K562 (cell line): ENCODE data around the gene ABLIM2. TPM values are rescaled to one million over a fixed set of nuclear protein-coding genes. Genes with fewer than 3 reads are reported as not detected.

Experiments
- ATAC-seq: fragments of 200-7000 bp; cut with Tn5 transposase; 3 replicates; pipeline ENCODE4 v1.9.1; 2020; ENCODE audit warnings: moderate library complexity
- BruUV-seq: library from RNA; stranded (reverse); fragments of 400-500 nt; replicated peaks from 2 replicates; lab custom pipeline; 2021; lab: Mats Ljungman, UMichigan
- CTCF ChIA-PET: fragments of 300-600 bp; formaldehyde crosslinking; extraction: SDS; loops from one replicate; lab custom pipeline; 2021; ENCODE audit warnings: low intra/inter-chr PET ratio; lab: Yijun Ruan, JAX
- POLR2A ChIA-PET: fragments of 300-600, 350-650 bp; sonication (Branson Sonifier 250); formaldehyde crosslinking; extraction: SDS; loops from one replicate; lab custom pipeline; 2021; ENCODE audit warnings: antibody characterized with exemption, inconsistent platforms; lab: Yijun Ruan, JAX
- DNase-seq, 4 experiments: peaks; one replicate each; pipeline versions ENCODE4 v3.0.0 to v3.0.0-alpha.2; 2011 to 2018; ENCODE audit warnings: low spot score in 3 of 4, mixed read lengths in 3 of 4; ENCODE audit errors: extremely low read depth in 1 of 4
- FAIRE-seq: peaks from 2 replicates; lab custom pipeline; 2011; peaks lifted over from hg19 to GRCh38; lab: Jason Lieb, UNC
- H2AFZ ChIP-seq: 2 replicates; pipeline ENCODE4 v1.6.0; 2011; ENCODE audit warnings: low read depth, low read length, control low read depth, inconsistent platforms
- H3K27ac ChIP-seq: fragments of 200-600 bp; 3 replicates; pipeline ENCODE4 v1.8.0; 2011; ENCODE audit warnings: low read depth, mild to moderate bottlenecking, control low read depth, inconsistent platforms, low read length, moderate library complexity, mixed read lengths; ENCODE audit errors: extremely low read depth
- H3K27me3 ChIP-seq, 2 experiments: fragments of 300-600 bp in 1 of 2; 2 replicates in 1 of 2; 3 replicates in 1 of 2; pipeline versions ENCODE4 v1.6.0 to v1.8.0; 2011; ENCODE audit warnings: inconsistent platforms in 2 of 2, low read length in 2 of 2, mild to moderate bottlenecking in 1 of 2, mixed read lengths in 1 of 2, moderate library complexity in 1 of 2; ENCODE audit not compliant: control insufficient read depth in 2 of 2, insufficient read depth in 2 of 2
- H3K36me3 ChIP-seq: fragments of 300-600 bp; 3 replicates; pipeline ENCODE4 v1.8.0; 2011; ENCODE audit warnings: mild to moderate bottlenecking, low read length, inconsistent platforms; ENCODE audit not compliant: control insufficient read depth, insufficient read depth
- H3K4me1 ChIP-seq, 2 experiments: fragments of 200-600 bp in 1 of 2; replicated peaks in 1 of 2; 2 replicates in 1 of 2; 3 replicates in 1 of 2; pipeline versions ENCODE4 v1.5.1 to v1.8.0; 2011; ENCODE audit warnings: inconsistent platforms in 2 of 2, low read length in 2 of 2, mild to moderate bottlenecking in 1 of 2, mixed read lengths in 1 of 2, moderate library complexity in 1 of 2; ENCODE audit not compliant: control insufficient read depth in 2 of 2, insufficient read depth in 2 of 2
- H3K4me2 ChIP-seq: 2 replicates; pipeline ENCODE4 v1.6.1; 2011; ENCODE audit warnings: low read length, control low read depth, inconsistent platforms, mixed read lengths; ENCODE audit not compliant: insufficient read depth
- H3K4me3 ChIP-seq: fragments of 200-600 bp; sonication (generic), shearing (Covaris generic); 2 replicates; pipeline ENCODE4 v1.5.1; 2016; ENCODE audit warnings: control low read depth, inconsistent platforms
- H3K79me2 ChIP-seq: fragments of 200-600 bp; 3 replicates; pipeline ENCODE4 v1.8.0; 2011; ENCODE audit warnings: low read length, inconsistent platforms; ENCODE audit not compliant: control insufficient read depth, insufficient read depth
- H3K9ac ChIP-seq, 2 experiments: 2 replicates each; pipeline versions ENCODE4 v1.6.0 to v1.6.1; 2011; ENCODE audit warnings: low read depth in 2 of 2, low read length in 2 of 2, control low read depth in 1 of 2, inconsistent platforms in 1 of 2, mild to moderate bottlenecking in 1 of 2, mixed read lengths in 1 of 2; ENCODE audit not compliant: insufficient read depth in 1 of 2
- H3K9me1 ChIP-seq: one replicate; pipeline ENCODE4 v1.6.0; 2011; ENCODE audit warnings: inconsistent platforms, mild to moderate bottlenecking, low read length, moderate library complexity; ENCODE audit not compliant: control insufficient read depth, insufficient read depth
- H3K9me3 ChIP-seq: replicated peaks from 2 replicates; pipeline ENCODE4 v1.5.1; 2011; ENCODE audit warnings: low read depth, low read length, inconsistent platforms; ENCODE audit not compliant: control insufficient read depth, insufficient read depth
- H4K20me1 ChIP-seq: replicated peaks from 2 replicates; pipeline ENCODE4 v1.6.1; 2011; ENCODE audit warnings: low read length, inconsistent platforms, mixed read lengths; ENCODE audit not compliant: control insufficient read depth, insufficient read depth
- BRF1 ChIP-seq: IDR thresholded peaks from 3 replicates; pipeline ENCODE4 v1.6.1; 2011; ENCODE audit warnings: borderline replicate concordance, mild to moderate bottlenecking; ENCODE audit not compliant: insufficient read length; ENCODE audit errors: extremely low read depth
- CBX8 ChIP-seq: fragments of 200-600 bp; sonication (generic); IDR thresholded peaks from 2 replicates; pipeline ENCODE4 v1.6.1; 2012; ENCODE audit warnings: borderline replicate concordance, mixed run types, low read depth, mild to moderate bottlenecking, moderate library complexity, mixed read lengths, low read length, control low read depth, inconsistent platforms; ENCODE audit not compliant: poor library complexity, severe bottlenecking; ENCODE audit errors: extremely low read depth
- E2F5 ChIP-seq: sonication (generic); formaldehyde crosslinking; IDR thresholded peaks from 2 replicates; pipeline ENCODE4 v1.8.0; 2022; ENCODE audit warnings: mild to moderate bottlenecking, missing genetic modification reagents
- FOXJ2 ChIP-seq: fragments of 200-800 bp; sonication (Bioruptor generic); IDR thresholded peaks from 2 replicates; pipeline ENCODE4 v1.6.1; 2016; ENCODE audit warnings: missing genetic modification characterization, missing compliant biosample characterization
- HOXB6 ChIP-seq: fragments of 250-450 bp; sonication (Bioruptor Pico); IDR thresholded peaks from 2 replicates; pipeline ENCODE4 v1.5.1; 2022; ENCODE audit warnings: mild to moderate bottlenecking, borderline replicate concordance
- KAT7 ChIP-seq: sonication (generic); formaldehyde crosslinking; IDR thresholded peaks from 2 replicates; pipeline ENCODE4 v1.8.0; 2022; ENCODE audit warnings: missing genetic modification reagents, mild to moderate bottlenecking, borderline replicate concordance
- PRPF4 ChIP-seq: fragments of 200-400 bp; formaldehyde crosslinking; IDR thresholded peaks from one replicate; pipeline ENCODE4 v1.6.1; 2017; ENCODE audit warnings: low read length, low read depth, mild to moderate bottlenecking; ENCODE audit not compliant: insufficient read depth, poor library complexity, severe bottlenecking
- PURB ChIP-seq: sonication (generic); formaldehyde crosslinking; IDR thresholded peaks from 2 replicates; pipeline ENCODE4 v1.9.0; 2021; ENCODE audit warnings: low read depth, mild to moderate bottlenecking, missing genetic modification reagents
- SNAPC5 ChIP-seq: fragments of 250-450 bp; sonication (Bioruptor Pico); IDR thresholded peaks from 2 replicates; pipeline ENCODE4 v1.8.0; 2021; ENCODE audit warnings: moderate library complexity, mild to moderate bottlenecking, inconsistent platforms
- TCF7L2 ChIP-seq: fragments of 150-350 bp; IDR thresholded peaks from 2 replicates; pipeline ENCODE4 v1.6.1; 2016; ENCODE audit warnings: low read depth, mild to moderate bottlenecking, low read length, moderate library complexity
- TEAD1 ChIP-seq, 2 experiments: fragments of 450-650 bp in 1 of 2; sonication (generic) in 1 of 2; formaldehyde crosslinking; IDR thresholded peaks; 2 replicates each; pipeline versions ENCODE4 v1.4.0 to v1.8.0; 2020 to 2022; ENCODE audit warnings: mild to moderate bottlenecking in 2 of 2, missing genetic modification reagents in 1 of 2
- TEAD2 ChIP-seq: fragments of 450-650 bp; IDR thresholded peaks from 2 replicates; pipeline ENCODE4 v1.6.1; 2016; ENCODE audit warnings: missing genetic modification characterization, control low read depth, missing compliant biosample characterization
- ZNF224 ChIP-seq: sonication (generic); formaldehyde crosslinking; IDR thresholded peaks from 2 replicates; pipeline ENCODE4 v1.8.0; 2022; ENCODE audit warnings: mild to moderate bottlenecking, missing genetic modification reagents
- WGBS: fragments of 100-300 bp; shearing (Covaris generic); methylation state at CpG from one replicate; pipeline ENCODE4 v1.1.6; 2016; ENCODE audit warnings: low coverage, mixed read lengths; ENCODE audit not compliant: insufficient coverage; ENCODE audit errors: missing lambda C conversion rate; 5-methylcytosine and 5-hydroxymethylcytosine counted together
- in situ Hi-C: fragments of 300-500 bp; cut with MboI; formaldehyde crosslinking; loops from 4 replicates; pipeline ENCODE4 v1.15.0; 2018; ENCODE audit warnings: inconsistent platforms, mixed read lengths
- intact Hi-C: fragments of 100-400 bp; cut with micrococcal nuclease; formaldehyde crosslinking; loops from 2 replicates; pipeline ENCODE4 v1.14.2; 2022
- polyA plus RNA-seq, 8 experiments: library from polyadenylated mRNA; depleted of rRNA in 4 of 8; stranded (reverse) in 5 of 8; unstranded in 3 of 8; fragments of >200 nt; fragmentation: Nextera tagmentation in 2 of 8; fragmentation: Illumina TruSeq in 1 of 8; extraction: Ambion mirVana in 2 of 8; extraction: Trizol in 1 of 8; gene quantifications; 2 replicates each; pipeline versions ENCODE4 v1.2.1 to v1.2.3, GENCODE V29; 2011 to 2014; ENCODE audit warnings: inconsistent platforms in 1 of 8, missing spikeins in 1 of 8
- total RNA-seq, 7 experiments: library from RNA; depleted of rRNA in 6 of 7; stranded (reverse); fragments of >200 nt in 6 of 7; fragmentation: Illumina TruSeq in 2 of 7; extraction: Trizol in 2 of 7; gene quantifications; 2 replicates each; pipeline versions ENCODE4 v1.2.1 to v1.2.3, GENCODE V29; 2011 to 2021; ENCODE audit warnings: low replicate concordance in 1 of 7
- TF ChIP-seq, protein P1 (sequence below): sonication (generic); formaldehyde crosslinking; IDR thresholded peaks from 2 replicates; pipeline ENCODE4 v1.8.1; 2022; ENCODE audit warnings: missing genetic modification reagents
- TF ChIP-seq, protein P2 (sequence below): fragments of 450-650 bp; IDR thresholded peaks from 2 replicates; pipeline ENCODE4 v1.6.1; 2016; ENCODE audit warnings: missing biosample characterization, missing genetic modification characterization

The ABLIM2 gene
- total and polyA plus RNA-seq, 9 of the 15 experiments (the other 6 are each of a cell fraction or from before 2014, with no cell fraction given): not detected

GRCh38 chr4:8029689-8030088 is 128.9 kb downstream of the ABLIM2 start (continued):
- TF ChIP-seq, protein P1, sequence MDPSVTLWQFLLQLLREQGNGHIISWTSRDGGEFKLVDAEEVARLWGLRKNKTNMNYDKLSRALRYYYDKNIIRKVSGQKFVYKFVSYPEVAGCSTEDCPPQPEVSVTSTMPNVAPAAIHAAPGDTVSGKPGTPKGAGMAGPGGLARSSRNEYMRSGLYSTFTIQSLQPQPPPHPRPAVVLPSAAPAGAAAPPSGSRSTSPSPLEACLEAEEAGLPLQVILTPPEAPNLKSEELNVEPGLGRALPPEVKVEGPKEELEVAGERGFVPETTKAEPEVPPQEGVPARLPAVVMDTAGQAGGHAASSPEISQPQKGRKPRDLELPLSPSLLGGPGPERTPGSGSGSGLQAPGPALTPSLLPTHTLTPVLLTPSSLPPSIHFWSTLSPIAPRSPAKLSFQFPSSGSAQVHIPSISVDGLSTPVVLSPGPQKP (CRISPR knock-in tag): no peak
- TF ChIP-seq TCF7L2: no peak

DNA sequence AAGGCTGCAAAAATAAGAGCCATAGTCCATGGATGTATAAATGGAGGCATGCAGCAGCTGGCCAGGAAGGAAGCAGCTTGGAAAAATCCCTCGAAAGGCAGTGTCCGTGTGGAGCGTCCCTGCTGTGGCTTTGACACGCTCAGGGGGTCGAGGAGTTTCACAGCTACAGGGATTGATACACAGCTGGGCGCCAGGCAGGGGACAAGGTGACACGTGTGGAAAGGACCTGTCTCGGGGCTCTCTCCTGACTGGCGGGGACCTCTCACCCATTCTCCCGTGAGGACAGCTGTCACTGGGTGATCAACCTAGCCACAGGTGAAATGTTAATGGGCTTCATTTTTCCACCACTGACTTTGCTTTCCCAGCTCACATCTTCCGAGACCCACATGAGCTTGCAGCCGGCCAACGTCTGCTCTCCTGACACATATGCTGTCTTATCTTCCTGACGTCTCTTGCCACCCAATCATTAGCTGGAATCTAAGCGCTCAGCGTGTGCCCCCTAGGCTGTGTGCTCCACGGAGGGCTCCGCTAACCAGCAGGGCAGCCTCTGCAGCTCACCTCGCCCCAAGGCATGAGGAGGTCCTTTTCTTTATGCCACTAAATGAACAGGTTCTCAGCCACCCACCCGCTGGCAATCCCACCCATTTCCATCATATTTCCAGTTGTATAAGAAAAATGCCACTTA is 129.6 kb downstream of the ABLIM2 start:
- POLR2A ChIA-PET: interaction anchor here (0.6 kb wide), 1 partner anchor 845 kb away, joined by 4 read pairs; no protein-coding TSS in a partner anchor
- no peak for DNase-seq
- CTCF ChIA-PET: no interaction called here
- TF ChIP-seq PRPF4: no peak
- no peak for TF ChIP-seq E2F5 (CRISPR knock-in tag)
- TF ChIP-seq BRF1: no peak
- TF ChIP-seq ZNF224 (CRISPR knock-in tag): no peak
- TF ChIP-seq HOXB6: no peak
- no peak for TF ChIP-seq TEAD1 (CRISPR knock-in tag; IDR thresholded peaks at IDR 0.05)
- no peak for TF ChIP-seq FOXJ2 (tag)
- TF ChIP-seq, protein P2, sequence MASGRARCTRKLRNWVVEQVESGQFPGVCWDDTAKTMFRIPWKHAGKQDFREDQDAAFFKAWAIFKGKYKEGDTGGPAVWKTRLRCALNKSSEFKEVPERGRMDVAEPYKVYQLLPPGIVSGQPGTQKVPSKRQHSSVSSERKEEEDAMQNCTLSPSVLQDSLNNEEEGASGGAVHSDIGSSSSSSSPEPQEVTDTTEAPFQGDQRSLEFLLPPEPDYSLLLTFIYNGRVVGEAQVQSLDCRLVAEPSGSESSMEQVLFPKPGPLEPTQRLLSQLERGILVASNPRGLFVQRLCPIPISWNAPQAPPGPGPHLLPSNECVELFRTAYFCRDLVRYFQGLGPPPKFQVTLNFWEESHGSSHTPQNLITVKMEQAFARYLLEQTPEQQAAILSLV (tag): no peak
- no peak for TF ChIP-seq CBX8
- no peak for TF ChIP-seq SNAPC5 (CRISPR knock-in tag)
- no peak for TF ChIP-seq KAT7 (CRISPR knock-in tag)
- TF ChIP-seq PURB: no peak
- TF ChIP-seq TEAD2 (tag): no peak

More for the DNA sequence above, 129.6 kb downstream of the ABLIM2 start:
- Histone ChIP-seq H3K79me2 (no peaks in the 10 kb centered on the region), H3K4me3 (no peak overlapping the region), H3K27me3 (peaks cover 2 to 66% of the 10 kb centered on the region in 2 experiments; a peak in 3 of 5 replicates), H4K20me1 (peaks cover 18% of the 10 kb centered on the region), H3K36me3 (no peaks in the 10 kb centered on the region), H2AFZ (no peak overlapping the region), H3K4me2 (no peak overlapping the region), H3K9me1 (no peaks in the 10 kb centered on the region), H3K27ac (no peak overlapping the region), H3K9me3 (no peaks in the 10 kb centered on the region), H3K9ac (no peak overlapping the region), H3K4me1 (no peaks in the 10 kb centered on the region)
- in situ Hi-C loops (no loop called here), intact Hi-C loops (no loop called here)
- 2% methylated on average over 20 of the region's 20 CpGs for WGBS
- ATAC-seq: no peak
- no peak for FAIRE-seq
- no TSS peak for BruUV-seq
